ENCODE measurements around the gene THAP5. TPM values are rescaled to one million over a fixed set of nuclear protein-coding genes. Genes with fewer than 3 reads are reported as not detected.

THAP5 gene, protein sequence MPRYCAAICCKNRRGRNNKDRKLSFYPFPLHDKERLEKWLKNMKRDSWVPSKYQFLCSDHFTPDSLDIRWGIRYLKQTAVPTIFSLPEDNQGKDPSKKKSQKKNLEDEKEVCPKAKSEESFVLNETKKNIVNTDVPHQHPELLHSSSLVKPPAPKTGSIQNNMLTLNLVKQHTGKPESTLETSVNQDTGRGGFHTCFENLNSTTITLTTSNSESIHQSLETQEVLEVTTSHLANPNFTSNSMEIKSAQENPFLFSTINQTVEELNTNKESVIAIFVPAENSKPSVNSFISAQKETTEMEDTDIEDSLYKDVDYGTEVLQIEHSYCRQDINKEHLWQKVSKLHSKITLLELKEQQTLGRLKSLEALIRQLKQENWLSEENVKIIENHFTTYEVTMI
- total RNA-seq = 60.2 TPM

GRCh38 chr7:108569381-108570145 is at the start of gene THAP5, which contains the start of gene DNAJB9:
TSS of gene THAP5 (minus strand) at chr7:108569706. CDS start at chr7:108569569, 137 bp downstream.
TSS of gene DNAJB9 (plus strand) at chr7:108569874. CDS start at chr7:108571727, 1,853 bp downstream.

GRCh38 chr7:108525985-108526767 is 43.3 kb downstream of the THAP5 start, which contains the start of gene PNPLA8:
TSS of gene PNPLA8 (minus strand) at chr7:108526135. CDS start at chr7:108515491, 10,644 bp downstream.

Other genes starting within 250 kb of the THAP5 start
- 205 TPM for gene NRCAM, start 113.3 kb downstream of the THAP5 start, total RNA-seq
- 81.4 TPM for gene PNPLA8, start 43.6 kb downstream of the THAP5 start, total RNA-seq
- 56.7 TPM for gene DNAJB9, start 168 bp upstream of the THAP5 start, total RNA-seq

Measured in diencephalon (tissue), 1 donor.